NCI-H1417 treated with DMSO at 0.1 percent for 48 hours (cell line): ENCODE data around the gene CBX8.

ENCODE experiments used
- DNase-seq: peaks from one replicate; lab custom pipeline; 2025; lab: John Stamatoyannopoulos, UW

Gene CBX8

DNA sequence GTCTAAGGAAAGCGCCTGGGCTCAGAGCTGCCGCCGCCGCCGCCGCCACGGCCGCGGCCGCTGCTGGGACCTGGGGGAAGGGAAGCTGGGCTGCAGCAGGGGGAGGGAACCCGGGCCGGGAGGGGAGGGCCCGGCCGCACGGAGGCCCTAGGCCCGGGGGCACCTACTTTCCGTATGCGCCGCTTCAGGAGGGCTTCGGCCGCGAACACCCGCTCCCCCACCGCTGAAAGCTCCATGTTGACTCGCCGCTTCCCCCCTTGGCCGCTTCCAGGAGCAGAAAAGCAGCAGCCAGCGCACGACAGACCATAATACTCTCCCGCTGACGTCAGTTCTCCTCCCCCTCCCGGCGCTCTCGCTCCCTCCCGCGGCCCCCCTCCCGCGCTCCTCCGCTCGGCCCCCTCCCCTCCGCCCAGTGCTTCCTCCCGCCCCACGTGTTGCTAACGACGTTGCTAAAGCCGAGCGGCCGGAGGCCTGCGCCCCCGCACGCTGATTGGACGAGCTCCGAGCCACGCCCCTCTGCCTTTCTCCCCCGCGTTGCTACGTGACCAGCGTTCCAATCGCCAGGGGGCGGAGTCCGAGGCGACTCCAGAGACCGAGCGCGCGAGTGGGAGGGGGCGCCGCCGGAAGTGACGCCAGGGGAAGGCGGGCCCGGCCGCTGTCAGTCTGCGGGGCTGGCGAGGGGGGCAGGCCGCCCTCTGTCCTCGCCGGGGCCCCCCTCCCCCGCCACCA, at the start of gene CBX8:
Gene CBX8 (minus strand): TSS at position 315 of the 729 bp plus-strand sequence. CDS start 79 bp downstream, at position 236.
- DNase-seq, result peak; percentile 97

DNA sequence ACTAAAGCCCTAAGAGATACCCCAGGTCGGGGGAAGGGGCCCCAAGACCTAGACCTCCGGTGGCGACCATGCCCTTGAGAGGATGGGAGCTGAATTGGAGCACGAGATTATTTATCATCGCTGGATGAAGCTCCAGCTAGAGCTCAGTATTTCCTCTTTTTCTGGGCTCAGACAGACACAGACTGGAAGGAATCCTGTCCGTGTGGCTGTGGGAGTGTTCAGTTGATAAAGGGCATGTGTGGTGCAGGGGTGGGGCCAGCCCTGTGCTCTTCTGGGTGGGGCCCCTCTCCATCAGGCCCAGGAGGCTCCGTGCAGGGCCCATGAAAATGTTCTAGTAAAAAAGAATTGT, 48.7 kb upstream of the CBX8 start:
- no peak for DNase-seq

DNA sequence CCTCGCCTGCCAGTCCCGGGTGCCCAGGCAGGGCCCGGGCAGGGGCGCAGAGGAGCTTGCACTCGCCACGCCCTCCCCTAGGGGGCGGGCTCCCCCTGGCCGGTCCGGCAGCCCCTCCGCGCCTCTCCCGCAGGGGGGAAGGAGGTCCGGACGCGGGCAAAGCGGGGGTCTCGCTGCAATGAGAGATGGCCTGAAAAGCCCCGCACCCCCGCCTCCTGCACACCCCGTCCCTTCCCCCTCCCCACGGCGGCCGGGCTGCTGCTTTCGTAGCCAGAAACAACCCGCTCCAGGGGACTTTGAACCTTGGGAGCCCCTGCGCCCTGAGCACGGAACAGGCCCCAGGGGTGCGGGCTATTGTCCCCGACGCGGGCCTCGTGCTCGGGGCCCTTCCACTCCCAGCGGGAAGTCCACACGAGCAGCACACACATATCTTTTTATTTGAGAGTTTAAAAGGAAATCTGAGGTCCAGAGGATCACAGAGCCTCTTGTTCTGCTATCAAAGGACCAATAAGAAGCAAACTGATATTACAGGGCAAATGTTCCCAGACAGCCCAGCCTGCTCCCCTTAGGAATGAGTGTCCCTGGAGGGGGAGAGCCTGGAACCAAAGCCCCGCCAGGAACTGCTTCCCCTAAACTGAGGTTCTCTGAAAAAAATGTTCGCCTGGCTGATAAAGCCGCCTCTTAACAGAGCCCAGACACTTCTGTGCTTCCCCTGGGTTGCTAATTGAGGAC, 48.2 kb upstream of the CBX8 start:
- DNase-seq, result no peak

DNA sequence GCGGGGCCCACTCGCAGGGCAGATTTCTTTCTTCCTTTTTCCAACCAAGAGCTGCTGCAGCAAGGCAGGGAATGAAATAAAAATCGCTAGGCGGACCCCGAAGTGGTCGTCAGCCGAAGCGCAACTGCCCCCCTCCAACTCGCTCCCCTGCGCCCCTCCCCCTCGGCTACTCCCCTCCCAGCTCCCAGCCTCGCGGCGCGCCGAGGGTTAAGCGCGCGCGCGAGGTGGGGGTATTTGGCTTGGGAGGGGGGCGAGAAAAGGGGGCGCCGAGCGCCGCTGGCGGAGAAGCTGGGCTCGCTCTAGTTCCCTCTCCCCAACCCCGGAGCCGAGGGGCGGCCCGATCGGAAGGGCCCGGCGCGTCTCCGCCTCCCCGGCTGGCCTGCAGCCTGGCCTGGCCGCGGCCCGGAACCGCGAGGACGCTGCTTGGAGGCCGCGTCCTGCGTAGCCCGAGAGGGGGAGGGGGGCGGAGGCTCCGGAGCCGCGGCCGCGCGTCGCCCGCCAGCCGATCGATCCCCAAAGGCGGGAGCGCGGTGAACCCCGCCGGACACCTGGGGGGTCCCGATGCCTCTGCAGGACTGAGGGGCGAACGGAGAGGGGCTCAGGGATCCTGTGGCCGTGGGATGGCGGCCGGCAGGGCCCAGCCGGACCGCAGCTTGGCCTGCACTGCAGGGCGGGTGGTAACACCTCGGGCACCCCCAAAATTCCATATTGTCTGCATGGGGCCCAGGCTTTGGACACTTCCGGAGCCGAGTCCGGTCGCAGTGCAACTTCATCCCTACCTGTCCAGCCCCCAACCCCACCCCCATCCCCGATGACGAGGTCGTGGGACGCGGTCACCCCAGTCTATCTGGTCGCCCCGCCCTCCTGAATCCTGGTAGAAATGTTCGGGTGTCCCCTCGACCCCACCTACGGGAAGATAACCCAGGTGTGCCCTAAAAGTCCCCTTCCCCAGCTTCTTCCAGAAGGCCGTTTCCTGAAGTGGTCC, 47.2 kb upstream of the CBX8 start:
- no peak for DNase-seq

DNA sequence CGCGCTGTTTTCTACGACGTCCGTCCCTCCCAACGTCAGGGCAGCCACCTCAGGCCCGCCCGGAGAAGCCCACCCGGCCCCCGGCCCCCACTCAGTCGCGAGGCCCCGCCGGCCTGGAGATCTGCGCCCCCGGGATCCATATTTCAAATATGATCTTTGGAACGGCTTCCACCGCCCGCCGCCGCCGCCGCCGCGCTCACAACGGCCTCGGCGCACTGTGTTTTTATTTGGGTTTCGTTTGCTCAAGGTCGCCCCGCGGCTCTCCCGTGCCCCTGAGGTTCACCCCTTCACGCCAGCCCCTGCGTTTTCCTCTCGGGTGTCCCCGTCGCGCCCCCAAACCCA, 46.6 kb upstream of the CBX8 start:
- DNase-seq, result no peak

DNA sequence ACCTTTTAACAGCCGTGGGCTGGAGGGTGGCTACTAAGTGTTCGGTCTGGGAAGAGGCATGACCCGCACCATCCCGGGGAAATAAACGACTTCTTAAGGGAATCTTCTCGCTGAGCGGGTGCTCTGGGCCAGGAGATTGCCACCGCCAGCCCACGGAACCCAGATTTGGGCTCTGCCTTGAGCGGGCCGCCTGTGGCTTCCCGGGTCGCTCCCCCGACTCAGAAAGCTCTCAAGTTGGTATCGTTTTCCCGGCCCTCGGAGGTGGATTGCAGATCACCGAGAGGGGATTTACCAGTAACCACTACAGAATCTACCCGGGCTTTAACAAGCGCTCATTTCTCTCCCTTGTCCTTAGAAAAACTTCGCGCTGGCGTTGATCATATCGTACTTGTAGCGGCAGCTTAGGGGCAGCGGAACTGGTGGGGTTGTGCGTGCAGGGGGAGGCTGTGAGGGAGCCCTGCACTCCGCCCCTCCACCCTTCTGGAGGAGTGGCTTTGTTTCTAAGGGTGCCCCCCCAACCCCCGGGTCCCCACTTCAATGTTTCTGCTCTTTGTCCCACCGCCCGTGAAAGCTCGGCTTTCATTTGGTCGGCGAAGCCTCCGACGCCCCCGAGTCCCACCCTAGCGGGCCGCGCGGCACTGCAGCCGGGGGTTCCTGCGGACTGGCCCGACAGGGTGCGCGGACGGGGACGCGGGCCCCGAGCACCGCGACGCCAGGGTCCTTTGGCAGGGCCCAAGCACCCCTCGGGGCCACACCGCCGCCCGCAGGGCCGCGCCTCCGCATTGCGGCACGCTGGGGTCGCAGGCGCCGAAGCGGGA, 46.0 kb upstream of the CBX8 start:
- DNase-seq, result no peak

DNA sequence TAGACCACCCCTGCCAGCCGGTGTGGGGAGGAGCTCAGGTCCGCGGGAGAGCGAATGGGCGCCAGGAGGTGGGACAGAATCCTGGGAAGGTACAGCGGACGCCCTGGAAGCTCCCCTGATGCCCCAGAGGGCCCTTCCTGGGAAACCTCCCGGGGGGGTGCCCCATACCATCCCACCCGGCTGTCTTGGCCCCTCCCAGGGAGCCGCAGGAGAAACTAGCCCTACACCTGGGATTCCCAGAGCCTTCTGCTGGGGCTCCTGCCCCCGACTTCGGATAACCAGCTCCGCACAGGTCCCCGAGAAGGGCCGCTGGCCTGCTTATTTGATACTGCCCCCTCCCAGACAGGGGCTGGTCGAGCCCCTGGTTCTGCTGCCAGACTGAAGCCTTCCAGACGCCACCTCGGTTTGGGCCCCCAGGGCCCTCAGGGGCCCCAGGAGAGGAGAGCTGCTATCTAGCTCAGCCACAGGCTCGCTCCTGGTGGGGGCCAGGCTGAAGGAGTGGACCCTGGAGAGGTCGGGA, 45.3 kb upstream of the CBX8 start:
- no peak for DNase-seq

DNA sequence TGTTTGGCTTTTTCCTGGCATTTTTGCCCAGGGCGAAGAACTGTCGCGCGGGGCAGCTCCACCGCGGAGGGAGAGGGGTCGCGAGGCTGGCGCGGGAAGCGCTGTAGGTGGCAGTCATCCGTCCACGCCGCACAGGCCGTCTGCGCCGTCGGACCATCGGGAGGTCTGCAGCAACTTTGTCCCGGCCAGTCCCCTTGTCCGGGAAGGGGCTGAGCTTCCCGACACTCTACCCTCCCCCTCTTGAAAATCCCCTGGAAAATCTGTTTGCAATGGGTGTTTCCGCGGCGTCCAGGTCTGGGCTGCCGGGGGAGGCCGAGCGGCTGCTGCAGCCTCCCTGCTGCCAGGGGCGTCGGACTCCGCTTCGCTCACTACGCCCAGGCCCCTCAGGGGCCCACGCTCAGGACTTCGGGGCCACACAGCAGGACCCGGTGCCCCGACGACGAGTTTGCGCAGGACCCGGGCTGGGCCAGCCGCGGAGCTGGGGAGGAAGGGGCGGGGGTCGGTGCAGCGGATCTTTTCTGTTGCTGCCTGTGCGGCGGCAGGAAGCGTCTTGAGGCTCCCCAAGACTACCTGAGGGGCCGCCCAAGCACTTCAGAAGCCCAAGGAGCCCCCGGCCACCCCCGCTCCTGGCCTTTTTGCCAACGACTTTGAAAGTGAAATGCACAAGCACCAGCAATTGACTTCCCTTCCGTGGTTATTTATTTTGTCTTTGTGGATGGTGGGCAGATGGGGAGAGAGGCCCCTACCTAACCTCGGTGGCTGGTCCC, 44.7 kb upstream of the CBX8 start:
- no peak for DNase-seq

DNA sequence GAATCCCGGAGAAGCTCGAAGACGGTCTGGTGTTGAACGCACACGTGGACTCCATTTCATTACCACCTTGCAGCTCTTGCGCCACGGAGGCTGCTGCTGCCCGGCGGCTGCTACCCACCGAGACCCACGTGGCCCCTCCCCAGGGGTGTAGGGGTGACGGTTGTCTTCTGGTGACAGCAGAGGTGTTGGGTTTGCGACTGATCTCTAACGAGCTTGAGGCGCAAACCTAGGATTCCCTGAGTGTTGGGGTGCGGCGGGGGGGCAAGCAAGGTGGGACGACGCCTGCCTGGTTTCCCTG, 44.1 kb upstream of the CBX8 start:
- no peak for DNase-seq

DNA sequence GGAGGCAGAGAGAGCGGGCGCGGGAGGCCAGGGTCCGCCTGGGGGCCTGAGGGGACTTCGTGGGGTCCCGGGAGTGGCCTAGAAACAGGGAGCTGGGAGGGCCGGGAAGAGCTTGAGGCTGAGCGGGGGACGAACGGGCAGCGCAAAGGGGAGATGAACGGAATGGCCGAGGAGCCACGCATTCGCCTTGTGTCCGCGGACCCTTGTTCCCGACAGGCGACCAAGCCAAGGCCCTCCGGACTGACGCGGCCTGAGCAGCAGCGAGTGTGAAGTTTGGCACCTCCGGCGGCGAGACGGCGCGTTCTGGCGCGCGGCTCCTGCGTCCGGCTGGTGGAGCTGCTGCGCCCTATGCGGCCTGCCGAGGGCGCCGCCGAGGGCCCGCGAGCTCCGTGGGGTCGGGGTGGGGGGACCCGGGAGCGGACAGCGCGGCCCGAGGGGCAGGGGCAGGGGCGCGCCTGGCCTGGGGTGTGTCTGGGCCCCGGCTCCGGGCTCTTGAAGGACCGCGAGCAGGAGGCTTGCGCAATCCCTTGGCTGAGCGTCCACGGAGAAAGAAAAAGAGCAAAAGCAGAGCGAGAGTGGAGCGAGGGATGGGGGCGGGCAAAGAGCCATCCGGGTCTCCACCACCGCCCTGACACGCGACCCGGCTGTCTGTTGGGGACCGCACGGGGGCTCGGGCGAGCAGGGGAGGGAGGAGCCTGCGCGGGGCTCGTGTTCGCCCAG, 43.6 kb upstream of the CBX8 start:
- no peak for DNase-seq

DNA sequence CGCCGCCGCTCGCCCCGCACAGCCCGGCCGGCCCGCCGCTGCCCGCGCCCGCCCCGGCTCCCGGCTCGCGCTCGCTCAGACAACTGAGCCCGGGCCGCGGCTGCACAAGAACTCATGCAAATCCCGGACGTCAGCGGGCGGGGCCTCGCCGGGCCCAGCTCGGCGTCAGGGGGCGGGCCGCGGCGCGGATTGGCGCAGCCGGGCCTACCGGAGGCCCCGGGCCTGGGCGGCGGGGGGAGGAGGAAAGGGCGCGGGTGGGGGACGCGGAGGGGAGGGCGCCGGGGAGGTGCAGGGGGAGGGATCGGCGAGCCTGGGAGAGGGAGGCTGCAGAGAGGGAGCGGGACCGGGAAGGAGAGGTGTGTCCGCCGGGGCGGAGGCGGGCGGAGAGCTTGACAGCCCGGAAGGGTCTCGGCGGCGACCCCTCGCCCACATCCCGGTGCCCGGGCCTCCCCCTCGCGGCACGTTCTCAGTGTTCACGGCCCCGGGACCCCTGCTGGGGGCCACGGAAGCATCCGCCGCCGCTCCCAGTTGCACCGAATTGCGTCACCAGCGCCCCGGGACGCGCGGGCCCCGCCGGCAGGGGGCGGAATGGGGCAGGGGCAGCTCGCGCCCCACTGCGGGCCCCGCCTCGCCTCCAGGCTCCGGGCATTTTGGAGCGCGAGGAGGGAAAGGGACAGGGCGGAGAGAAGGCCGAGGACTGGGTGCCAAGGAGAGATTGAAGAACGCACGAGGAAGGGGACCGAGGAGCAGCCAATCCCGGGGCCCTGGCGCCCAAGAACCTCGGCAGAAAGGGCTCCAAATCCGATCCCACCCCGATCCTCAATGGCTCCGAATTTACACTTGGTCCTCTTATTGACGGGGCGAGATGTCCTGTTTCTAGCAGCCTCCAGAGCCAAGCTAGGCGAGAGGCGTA, 42.7 kb upstream of the CBX8 start, which contains the start of gene CBX4:
Gene CBX4 (minus strand): TSS at position 85 of the 913 bp plus-strand sequence. CDS start 189 bp downstream, outside the sequence.
- peak; percentile 35 for DNase-seq

DNA sequence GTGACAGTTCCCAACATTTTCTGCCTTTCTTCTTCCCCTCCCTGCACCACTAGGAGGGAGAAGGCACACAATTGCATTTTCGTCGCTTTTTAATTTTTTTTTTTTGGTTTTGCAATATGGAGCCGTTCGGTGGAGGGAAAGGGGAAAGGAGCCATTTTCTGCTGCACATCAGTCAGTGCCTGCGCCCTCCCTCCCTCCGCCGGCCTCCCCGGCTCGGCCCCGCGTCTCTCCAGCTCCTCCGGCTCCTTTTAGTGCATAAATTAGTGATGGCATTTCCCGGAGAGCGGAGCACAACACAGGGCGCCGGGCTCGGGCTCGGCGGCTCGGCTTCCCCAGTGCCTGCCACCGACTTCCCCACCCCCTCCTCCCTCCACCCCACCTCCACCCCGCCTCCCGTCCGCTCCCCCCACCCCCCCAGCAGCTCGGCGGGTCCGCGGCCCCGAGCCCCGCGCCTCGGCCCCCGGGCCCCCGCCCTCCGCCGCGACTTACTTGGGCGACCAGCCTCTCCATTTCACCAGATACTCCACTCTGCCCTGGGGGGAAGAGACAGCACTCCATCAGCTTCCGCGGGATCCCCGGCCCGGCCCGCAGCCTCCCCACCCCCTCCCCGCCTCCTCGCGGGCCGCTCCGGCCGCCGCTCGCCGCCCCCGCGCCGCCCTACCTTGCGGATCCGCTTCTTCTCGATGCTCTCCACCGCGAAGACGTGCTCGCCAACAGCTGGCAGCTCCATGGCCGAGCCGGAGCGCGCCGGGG, 41.8 kb upstream of the CBX8 start:
- DNase-seq, result no peak

DNA sequence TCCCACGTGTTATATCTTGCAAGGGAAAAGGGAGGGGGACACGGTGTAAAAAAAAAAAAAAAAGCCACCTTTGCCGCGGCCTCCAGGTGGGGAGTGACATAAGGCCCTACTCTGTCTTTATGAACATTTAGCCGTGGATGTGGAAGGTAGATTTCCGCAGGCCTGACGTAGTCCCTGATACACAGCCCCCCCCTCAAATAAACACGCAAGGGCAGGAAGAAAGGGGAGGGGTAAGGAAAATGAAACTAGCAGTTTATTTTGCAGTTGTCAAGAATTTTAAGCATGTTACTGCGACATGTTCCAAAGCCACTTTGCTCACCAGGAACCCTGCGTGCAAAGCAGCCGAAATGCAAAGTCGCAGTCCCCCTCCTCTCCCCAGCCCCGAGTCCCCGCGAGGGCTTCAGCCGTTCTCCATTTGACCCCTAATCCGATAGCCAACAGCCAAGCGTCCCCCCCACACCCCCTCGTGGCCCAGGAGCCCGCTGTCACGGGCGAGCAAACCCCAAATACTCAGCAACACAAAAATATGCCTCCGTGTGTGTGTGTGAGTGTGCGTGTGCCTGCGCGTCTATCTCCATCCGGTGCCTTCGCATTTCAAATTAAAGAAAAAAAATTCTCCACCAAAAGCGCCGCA, 41.1 kb upstream of the CBX8 start:
- no peak for DNase-seq

DNA sequence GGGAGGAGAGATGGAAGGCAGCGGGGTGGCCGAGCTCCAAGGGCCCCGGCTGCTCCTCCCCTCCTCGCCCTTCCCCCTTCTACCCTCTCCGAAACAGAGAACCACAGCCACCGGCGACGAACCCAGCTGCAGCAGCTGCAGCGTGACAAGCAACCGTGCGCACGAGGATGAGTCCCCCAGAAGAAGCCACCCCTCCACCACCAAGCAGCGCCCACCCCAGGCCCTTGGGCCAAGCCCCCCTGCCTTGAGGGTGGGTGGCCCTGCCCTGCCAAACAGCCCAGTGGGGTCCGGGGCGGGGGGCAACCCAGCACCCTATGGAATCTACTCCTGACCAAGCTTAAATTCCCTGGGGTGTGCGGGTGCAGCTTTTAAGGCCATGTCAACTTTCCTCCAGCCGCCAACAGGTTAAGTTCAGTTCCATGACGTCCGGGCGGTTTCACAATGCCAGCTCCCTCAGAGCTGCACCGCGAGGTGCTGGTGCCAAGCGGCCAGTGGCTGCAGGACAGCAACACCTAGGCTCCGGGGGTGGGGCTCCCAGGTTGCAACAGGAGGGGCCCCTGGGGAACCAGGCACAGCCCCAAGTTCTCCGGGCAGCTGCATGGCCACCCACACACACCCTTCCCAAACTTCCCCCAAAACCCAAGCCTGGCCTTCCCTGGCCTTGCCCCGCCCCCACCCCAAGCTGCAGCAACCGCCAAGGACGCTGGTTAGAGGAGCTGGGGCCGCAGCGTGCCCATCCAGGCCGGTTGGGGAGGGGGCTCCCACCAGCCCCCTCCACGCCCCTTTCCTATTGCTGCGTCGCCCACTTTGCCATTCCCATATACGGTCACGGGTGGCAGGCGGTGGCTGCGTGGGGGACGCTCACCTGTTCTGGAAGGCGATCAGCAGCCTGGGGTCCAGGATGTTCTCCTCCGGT, 40.4 kb upstream of the CBX8 start:
- no peak for DNase-seq

DNA sequence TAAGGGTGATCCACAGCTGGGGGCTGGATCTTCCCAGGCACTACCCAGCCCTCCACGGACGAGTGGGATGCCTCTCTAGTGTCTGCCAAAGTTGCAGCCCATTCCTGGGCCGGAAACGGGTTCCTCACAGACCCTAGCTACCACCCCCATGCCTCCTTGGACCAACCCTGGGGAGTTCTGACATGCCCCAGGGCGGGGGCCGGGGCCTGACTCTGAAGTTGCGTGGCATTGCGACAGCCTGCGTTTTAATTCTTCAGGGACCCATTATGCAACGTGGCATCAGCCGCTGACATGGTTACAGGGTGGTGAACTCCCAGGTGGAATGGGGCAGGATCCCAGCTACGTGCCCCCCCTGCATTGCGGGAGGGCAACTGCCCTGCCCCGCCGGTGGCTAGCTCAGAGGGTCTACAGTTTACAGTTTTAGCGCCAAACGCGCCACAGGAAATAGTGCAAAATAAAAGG, 39.7 kb upstream of the CBX8 start:
- no peak for DNase-seq

DNA sequence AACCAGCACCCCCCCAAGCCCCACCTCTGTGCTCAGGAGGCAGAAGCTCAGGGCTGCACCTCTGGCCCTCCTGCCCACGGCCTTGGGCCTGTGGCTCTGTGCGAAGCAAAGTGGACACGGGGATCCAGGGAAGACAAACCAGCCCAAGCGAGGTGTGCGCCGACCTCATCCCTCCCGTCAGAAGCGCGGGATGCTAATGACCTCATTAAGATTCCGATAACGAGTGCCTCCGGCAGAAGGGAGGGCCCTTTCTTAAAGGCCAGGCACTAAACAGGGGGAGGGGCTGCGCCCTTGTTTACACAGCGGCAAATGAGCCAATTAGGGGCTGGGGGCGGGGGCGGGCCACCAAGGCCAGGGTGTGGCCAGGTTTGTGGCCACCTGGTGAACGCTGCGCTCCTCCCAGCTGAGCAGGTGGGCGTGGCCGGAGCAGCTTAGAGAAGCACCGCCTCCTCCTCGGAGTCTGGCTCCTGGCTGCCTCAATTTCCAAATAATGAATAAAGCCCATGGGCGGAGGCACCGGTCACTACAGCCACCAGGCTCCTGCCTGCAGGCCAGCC, 39.2 kb upstream of the CBX8 start:
- no peak for DNase-seq
